Measurements from ENCODE around the gene DTWD2.
"Not testable (repeated sequence)": the region's sequence is repeated elsewhere in the genome, so short reads cannot be mapped to it uniquely, and the experiment has no call there.

The DTWD2 gene

DNA sequence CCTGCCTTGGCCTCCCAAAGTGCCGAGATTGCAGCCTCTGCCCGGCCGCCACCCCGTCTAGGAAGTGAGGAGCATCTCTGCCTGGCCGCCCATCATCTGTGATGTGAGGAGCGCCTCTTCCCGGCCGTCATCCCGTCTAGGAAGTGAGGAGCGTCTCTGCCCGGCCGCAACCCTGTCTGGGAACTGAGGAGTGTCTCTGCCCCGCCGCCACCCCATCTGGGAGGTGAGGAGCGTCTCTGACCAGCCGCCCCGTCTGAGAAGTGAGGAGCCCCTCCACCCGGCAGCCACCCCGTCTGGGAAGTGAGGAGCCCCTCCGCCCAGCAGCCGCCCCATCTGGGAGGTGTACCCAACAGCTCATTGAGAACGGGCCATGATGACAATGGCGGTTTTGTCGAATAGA lies 10.5 kb upstream of the DTWD2 start:
- in situ Hi-C loops (cut with HindIII; ENCODE audit: low sequenced_read_pairs), result not testable (repeated sequence)

DNA sequence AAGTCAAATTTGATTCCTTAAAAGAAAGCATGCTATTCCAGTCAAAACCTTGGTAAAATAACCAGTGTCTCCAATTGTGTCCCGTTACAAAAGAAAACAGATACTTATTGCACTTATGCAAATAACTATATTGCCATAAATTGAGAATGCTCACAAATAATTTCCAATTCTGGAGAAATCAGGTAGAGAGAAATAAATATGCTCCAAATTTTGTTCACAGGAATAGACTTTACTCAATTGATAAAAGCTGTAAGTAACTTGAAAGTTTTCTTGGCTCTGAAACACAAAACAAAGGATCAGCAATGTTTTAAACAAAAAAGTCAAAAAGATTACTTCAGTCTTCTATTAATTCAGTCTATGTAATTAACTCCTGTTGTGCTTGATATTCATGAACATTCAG lies 7.8 kb upstream of the DTWD2 start:
- in situ Hi-C loops (cut with HindIII; ENCODE audit: low sequenced_read_pairs), result no loop called here

DNA sequence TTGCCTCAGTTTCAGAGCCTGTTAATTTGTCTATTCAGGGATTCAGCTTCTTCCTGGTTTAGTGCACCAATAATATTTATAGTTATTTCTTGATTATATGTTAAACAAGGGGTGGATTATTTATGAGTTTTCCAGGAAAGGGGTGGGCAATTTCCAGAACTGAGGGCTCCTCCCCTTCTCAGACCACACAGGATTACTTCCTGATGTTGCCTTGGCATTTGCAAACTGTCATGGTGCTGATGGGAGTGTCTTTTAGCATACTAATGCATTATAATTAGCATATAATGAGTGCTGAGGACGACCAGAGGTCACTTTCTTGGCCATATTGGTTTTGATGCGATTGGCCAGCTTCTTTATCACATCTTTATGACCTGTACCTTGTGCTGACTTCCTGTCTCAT lies 6.2 kb upstream of the DTWD2 start:
- in situ Hi-C loops (cut with HindIII; ENCODE audit: low sequenced_read_pairs), result no loop called here

DNA sequence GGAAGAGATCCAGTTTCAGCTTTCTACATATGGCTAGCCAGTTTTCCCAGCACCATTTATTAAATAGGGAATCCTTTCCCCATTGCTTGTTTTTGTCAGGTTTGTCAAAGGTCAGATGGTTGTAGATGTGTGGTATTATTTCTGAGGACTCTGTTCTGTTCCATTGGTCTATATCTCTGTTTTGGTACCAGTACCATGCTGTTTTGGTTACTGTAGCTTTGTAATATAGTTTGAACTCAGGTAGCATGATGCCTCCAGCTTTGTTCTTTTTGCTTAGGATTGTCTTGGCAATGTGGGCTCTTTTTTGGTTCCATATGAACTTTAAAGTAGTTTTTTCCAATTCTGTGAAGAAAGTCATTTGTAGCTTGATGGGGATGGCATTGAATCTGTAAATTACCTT lies 4.8 kb upstream of the DTWD2 start:
- in situ Hi-C loops (cut with HindIII; ENCODE audit: low sequenced_read_pairs), result not testable (repeated sequence)

DNA sequence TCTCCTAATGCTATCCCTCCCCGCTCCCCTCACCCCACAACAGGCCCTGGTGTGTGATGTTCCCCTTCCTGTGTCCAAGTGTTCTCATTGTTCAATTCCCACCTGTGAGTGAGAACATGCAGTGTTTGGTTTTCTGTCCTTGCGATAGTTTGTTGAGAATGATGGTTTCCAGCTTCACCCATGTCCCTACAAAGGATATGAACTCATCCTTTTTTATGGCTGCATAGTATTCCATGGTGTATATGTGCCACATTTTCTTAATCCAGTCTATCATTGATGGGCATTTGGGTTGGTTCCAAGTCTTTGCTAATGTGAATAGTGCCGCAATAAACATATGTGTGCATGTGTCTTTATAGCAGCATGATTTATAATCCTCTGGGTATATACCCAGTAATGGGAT lies 3.7 kb upstream of the DTWD2 start:
- in situ Hi-C loops (cut with HindIII; ENCODE audit: low sequenced_read_pairs), result not testable (repeated sequence)

DNA sequence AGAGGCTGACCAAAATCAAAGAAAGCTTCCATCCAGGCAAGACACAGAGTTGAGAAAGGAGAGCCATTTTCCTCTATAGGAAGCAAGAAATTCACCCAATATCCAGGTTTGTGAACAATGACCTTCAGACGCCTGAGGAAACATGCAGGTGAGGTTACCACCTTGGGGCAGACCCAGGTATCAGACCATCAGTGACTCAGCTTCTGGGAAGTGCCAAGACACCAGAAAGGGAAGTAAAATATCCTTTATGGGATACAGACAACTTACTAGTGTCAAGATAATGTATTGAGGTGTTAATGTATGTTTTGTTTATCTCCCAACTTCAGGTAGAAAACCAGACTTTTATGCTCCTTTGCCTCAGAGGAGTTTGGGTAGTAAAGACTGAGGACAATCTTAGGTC lies 2.2 kb upstream of the DTWD2 start:
- in situ Hi-C loops (cut with HindIII; ENCODE audit: low sequenced_read_pairs), result no loop called here

DNA sequence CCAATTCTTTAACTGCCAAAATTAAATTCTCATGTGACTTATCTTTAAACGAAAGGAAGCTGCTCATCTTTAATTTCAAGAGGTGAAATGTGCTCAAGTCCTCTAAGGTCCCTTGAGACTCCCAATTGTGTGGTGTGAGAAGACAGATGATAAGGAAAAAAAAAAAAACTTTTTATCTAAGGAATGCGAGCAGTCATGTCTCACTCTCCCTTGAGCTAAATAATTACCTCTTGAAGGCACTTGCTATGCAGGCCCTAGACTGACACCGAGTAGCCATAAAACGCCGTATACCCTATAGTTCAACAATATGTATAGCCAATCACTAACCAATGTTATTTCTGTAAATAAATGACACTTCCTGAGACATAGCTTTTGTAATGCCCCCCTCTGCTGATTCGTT lies 1.5 kb upstream of the DTWD2 start:
- in situ Hi-C loops (cut with HindIII; ENCODE audit: low sequenced_read_pairs), result no loop called here

DNA sequence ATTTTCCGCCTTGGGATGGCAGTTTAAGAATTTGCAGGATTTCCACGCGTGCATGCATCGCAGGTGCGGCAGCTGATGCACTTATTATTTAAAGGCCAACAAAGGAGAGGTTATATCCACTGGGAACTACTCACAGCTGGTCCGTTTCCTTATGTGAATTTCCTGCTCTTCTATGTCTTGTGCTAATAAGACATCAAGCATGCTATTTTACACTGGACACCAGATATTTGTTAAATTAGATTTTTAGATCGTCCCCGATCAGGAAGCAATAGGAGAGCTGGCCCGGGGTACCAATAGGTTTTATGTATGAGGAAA lies 476 bp upstream of the DTWD2 start:
- in situ Hi-C loops (cut with HindIII; ENCODE audit: low sequenced_read_pairs), result no loop called here

DNA sequence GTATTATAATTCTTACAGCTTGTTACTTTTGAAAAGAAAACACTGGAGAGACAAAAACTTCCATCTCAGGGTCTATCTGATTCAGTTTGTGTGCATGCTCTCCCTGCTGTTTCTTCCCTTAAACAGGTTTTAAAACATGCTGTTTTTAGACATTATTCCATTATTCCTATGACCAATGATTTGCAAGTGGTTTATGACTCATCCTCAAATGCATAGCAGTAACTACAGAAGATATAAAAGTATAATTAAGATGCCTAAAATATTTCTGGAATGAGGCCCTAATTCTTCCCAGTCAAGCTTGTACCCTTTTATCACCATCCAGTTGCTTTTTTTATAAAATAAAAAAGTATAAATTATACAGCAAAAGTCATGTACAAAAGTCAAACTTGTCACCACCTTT lies 3.7 kb downstream of the DTWD2 start:
- in situ Hi-C loops (cut with HindIII; ENCODE audit: low sequenced_read_pairs), result no loop called here

DNA sequence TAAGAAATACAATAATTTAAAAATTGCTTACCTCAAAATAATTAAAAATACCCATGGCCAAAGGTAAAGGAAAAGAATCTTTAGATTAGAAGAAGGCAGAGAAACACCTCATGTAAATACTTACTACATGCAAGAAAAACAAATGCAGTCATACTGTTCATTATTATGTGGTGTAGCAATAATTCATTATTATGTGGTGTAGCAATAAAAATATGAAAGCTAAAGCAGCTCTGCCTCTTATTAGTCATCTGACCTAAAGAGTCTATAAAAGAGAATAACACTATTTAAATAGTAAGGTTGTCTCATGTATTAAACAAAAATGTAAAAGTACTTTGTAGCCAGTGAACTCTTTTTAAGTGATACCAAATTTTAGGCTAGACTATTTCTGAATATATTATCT lies 6.6 kb downstream of the DTWD2 start:
- in situ Hi-C loops (cut with HindIII; ENCODE audit: low sequenced_read_pairs), result no loop called here

DNA sequence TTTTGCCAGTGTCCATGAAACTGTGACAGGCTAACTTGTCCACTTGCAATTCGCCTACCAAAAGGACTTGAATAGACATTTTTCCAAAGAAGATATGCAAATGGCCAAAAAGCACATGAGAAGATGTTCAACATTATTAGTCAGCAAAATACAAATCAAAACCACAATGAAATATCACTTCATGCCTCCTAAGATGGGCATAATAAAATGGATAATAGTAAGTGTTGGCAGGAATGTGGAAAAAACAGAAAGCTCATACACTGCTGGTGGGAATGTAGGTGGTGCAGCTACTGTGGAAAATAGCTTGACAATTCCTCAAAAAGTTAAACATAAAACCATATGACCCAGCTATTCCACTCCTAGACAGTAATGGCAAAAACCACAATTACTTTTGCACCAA lies 7.9 kb downstream of the DTWD2 start:
- in situ Hi-C loops (cut with HindIII; ENCODE audit: low sequenced_read_pairs), result no loop called here

DNA sequence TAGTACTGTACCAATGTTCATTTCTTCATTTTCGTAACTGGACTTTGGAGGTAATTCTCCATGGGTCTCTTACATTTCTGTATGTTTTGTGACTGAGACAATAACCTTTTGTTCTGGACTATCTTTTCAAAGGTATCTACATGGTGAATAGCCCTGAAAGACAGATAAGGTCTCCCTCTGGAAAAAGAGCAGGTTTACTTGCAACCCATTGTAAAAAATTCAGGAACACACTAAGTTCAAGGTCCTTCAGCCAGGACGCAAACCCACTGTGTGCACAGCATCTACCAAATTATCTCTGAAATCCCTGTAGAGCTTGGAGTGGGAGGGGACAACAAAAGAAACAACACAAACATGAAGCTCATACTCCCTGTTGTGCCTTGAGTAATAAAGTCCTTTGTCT lies 8.3 kb downstream of the DTWD2 start:
- in situ Hi-C loops (cut with HindIII; ENCODE audit: low sequenced_read_pairs), result no loop called here

DNA sequence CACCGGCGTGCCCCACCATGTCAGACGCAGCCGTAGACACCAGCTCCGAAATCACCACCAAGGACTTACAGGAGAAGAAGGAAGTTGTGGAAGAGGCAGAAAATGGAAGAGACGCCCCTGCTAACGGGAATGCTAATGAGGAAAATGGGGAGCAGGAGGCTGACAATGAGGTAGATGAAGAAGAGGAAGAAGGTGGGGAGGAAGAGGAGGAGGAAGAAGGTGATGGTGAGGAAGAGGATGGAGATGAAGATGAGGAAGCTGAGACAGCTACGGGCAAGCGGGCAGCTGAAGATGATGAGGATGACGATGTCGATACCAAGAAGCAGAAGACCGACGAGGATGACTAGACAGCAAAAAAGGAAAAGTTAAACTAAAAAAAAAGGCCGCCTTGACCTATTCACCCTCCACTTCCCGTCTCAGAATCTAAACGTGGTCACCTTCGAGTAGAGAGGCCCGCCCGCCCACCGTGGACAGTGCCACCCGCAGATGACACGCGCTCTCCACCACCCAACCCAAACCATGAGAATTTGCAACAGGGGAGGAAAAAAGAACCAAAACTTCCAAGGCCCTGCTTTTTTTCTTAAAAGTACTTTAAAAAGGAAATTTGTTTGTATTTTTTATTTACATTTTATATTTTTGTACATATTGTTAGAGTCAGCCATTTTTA lies 14.4 kb downstream of the DTWD2 start:
- in situ Hi-C loops (cut with HindIII; ENCODE audit: low sequenced_read_pairs), result not testable (repeated sequence)

DNA sequence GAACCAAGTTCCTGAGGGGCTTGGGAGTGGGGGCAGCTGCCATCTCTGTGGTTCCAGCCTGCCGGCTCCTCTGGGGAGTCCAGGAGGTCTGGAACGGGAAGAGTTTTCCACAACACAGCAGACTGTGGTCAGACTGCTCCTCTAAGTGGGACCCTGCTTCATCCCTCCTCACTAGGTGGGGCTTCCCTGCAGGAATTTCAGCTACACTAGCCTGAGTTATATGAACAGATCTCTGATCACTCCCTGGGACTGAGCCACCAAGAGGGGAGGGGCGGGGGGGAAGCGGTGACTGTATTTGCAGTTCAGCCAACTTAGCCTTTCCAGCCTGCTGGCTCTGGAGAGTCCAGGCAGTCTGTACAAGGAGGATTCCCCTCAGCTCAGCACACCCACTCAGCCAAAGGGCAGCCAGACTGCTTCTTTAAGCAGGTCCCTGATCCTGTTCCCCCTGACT lies 19.4 kb downstream of the DTWD2 start:
- in situ Hi-C loops (cut with HindIII; ENCODE audit: low sequenced_read_pairs), result no loop called here

DNA sequence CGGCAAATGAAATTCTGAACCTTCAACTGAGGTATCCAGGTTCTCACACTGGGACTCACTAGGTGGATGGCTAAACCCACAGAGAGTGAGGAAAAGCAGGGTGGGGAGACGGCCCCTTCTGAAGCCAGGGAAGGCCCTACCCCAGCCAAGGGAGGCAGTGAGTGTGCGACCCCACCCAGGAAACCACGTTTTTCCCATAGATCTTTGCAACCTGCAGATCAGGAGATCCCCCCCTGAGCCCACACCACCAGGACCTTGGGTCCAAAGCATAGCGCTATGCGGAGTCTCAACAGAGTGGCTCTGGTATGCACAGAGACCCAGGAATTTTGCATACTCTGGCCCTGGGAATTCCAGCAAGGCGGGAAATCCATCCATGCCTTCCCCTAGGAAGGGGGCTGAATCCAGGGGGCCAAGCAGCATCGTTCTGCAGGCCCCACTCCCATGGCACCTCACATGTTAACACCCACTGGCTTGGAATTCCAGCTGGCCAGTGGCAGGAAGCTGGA lies 19.9 kb downstream of the DTWD2 start:
- in situ Hi-C loops (cut with HindIII; ENCODE audit: low sequenced_read_pairs), result no loop called here

DNA sequence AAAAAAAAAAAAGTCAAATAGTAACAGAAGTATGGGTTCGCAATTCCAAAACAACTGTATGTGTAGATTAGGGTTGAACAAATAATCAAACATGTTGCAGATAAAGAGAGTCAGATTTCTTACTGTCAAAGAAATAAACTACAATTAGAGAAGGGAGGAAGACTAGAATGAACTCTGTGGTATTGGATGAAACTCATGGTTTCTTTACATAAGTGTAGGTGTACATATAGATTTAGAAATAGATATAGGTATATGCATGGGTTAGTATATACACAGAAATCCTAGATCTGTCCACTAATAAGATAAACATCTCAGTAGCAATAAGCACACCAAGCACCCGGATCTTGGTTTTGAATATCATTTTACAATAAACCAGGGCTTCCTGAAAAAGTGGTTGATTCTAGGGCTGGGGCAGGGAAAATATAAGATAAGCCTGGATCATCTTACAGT lies 21.3 kb downstream of the DTWD2 start:
- in situ Hi-C loops (cut with HindIII; ENCODE audit: low sequenced_read_pairs), result no loop called here

DNA sequence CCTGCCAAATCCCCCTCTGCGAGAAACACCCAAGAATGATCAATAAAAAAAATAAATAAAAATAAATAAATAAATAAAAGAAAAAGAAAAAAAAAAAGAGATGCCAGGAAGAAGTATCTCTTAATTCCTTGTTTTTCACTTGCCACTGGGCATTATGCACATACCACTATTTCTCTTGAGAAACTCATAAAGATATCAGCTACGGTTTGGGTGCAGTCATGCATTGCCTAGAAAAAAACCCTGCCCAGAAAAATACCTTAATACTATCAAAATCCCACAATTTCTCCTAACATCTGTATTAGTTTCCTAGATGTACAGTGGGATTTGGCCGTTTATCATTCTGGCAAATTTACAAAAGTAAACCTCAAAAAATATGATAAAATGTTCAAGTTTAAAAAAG lies 22.5 kb downstream of the DTWD2 start:
- in situ Hi-C loops (cut with HindIII; ENCODE audit: low sequenced_read_pairs), result no loop called here

DNA sequence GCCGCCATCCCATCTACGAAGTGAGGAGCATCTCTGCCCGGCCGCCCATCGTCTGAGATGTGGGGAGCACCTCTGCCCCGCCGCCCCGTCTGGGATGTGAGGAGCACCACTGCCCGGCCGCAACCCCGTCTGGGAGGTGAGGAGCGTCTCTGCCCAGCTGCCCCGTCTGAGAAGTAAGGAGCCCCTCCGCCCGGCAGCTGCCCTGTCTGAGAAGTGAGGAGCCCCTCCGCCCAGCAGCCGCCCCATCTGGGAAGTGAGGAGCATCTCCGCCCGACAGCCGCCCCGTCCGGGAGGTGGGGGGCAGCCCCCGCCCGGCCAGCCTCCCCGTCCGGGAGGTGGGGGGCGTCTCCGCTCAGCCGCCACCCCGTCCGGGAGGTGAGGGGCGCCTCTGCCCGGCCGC lies 23.4 kb downstream of the DTWD2 start:
- in situ Hi-C loops (cut with HindIII; ENCODE audit: low sequenced_read_pairs), result not testable (repeated sequence)

DNA sequence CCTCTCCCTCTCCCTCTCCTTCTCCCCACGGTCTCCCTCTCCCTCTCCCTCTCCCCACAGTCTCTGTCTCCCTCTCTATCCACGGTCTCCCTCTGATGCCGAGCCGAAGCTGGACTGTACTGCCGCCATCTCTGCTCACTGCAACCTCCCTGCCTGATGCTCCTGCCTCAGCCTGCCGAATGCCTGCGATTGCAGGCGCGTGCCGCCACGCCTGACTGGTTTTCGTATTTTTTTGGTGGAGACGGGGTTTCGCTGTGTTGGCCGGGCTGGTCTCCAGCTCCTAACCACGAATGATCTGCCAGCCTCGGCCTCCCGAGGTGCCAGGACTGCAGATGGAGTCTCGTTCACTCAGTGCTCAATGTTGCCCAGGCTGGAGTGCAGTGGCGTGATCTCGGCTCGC lies 24.0 kb downstream of the DTWD2 start:
- in situ Hi-C loops (cut with HindIII; ENCODE audit: low sequenced_read_pairs), result not testable (repeated sequence)

DNA sequence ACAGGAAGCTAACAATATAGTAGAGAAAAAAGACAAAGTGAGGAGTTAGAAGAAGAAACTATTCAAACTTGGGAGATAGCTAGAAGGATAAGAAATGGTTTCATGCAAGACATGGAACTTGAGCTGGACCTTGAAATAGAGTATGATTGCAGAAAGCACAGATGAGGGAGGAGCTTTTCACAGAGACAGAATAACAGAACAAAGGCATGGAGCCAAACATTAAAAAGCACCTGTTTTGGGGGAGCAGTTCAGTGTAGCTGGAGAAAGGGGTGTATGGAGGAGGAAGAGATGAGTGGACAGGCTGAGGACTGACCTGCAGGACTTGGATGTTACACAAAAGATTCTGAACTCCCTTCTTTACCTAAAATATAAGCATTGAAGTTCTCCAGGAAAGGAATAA lies 25.2 kb downstream of the DTWD2 start:
- in situ Hi-C loops (cut with HindIII; ENCODE audit: low sequenced_read_pairs), result no loop called here

DNA sequence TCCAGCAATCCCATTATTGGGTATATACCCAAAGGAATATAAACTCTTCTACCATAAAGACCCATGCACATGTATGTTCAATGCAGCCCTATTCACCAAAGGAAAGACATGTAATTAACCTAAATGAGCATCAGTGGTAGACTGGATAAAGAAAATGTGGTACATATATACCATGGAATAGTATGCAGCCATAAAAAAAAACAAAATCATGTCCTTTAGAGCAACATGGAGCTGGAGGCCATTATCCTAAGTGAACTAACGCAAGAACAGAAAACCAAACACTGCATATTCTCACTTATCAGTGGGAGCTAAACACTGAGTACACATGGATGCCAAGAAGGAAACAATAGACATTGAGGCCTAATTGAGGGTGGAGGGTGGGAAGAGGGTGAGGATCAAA lies 27.8 kb downstream of the DTWD2 start:
- in situ Hi-C loops (cut with HindIII; ENCODE audit: low sequenced_read_pairs), result no loop called here

DNA sequence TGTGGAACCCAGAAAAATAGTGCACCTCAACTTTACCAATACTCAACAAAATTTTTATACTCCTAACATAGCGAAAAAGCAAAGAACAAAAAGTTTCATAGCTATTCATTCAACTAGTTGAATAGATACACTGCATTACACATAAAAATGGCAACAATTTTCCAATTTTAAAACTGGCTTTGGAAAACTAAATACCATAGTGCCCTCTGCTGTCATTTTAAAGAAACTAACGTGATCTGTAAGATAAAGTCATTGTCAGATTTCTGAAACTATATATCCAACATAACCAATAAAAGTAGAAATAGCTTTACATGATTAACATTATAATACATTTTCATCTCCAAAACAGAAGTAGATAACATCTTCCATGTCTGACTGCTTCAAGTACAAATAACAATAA lies 31.6 kb downstream of the DTWD2 start:
- in situ Hi-C loops (cut with HindIII; ENCODE audit: low sequenced_read_pairs), result no loop called here

DNA sequence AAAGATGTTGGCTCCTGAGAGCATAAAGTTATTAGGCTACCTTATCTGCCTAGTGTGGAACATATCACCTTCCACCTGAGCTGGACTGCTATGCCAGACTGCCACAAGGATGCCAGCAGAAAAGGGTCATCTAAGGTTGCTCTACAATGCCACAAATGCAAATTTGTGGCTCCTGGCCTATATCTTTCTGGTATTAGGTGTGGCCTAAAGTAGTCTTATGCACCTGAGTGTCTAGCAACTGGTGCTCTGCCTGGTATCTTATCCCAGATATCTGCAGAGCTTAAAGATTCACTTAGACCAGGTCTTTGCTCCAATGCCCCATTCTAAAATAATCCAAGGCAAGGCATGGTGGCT lies 34.7 kb downstream of the DTWD2 start:
- in situ Hi-C loops (cut with HindIII; ENCODE audit: low sequenced_read_pairs), result no loop called here

Data from endothelial cell of hepatic sinusoid (primary cell).